Measurements from ENCODE around the gene SPA17. TPM values are rescaled to one million over a fixed set of nuclear protein-coding genes. Genes with fewer than 3 reads are reported as not detected.

Gene SPA17
- polyA plus RNA-seq, 6 donors from 2014 or later: 0.70 to 3.1 (median 1.7) TPM

DNA sequence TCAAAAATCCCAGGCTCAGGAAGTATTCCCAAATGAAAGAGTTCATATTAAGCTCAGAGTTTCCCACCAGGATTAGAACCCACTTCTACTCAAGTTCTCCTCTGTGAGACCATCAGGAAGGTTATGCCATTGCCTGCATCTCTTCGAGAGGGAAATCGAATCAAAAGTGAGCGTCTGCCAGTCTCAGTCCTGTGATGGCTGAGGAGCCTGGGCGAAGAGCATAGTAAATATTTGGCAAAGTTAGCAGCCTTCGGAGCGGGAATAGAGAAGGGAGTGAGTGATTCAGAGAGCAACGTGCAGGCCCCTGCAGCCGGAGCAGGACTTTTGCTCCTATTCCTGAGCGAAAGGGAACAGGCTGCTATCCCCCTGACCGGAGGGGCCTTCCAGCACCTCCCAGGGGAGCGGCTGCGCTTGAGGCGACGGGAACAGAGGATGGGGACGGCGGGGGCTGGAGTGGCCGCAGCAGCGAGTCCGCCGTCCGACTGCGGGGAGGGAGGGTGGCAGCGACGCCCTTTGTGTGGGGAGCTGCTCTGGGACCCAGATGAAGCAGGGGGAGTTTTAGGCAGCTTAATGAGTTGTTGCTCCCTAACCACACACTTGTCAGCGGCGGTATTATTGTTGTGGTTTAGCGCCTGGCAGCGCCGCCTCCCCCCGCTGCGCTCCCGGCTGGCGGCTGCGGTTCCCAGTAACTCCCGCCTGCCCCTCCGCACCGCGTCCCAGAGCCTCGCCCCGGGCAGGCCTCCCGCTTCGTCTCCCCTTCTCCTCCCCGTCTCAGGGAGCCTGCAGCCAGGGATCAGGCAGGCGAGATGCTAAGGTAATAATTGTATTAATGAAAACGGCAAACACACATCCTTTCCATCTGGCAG, 44.3 kb downstream of the SPA17 start:
- DNase-seq: no peak
- Mint-ChIP-seq H3K4me3 (peak overlapping the region; percentile 66 to 90 (median 86)), H3K36me3 (peaks cover 5 to 10% of the 10 kb centered on the region in 2 donors), H3K4me1 (peaks cover 34 to 42% (median 40%) of the 10 kb centered on the region in 3 donors), H3K27me3 (peaks cover 69 to 95% (median 76%) of the 10 kb centered on the region in 3 donors), H3K9me3 (no peaks in the 10 kb centered on the region), H3K27ac (peak overlapping the region in 1 of 6 donors; percentile 57)
- peak; percentile 65 to 76 for ATAC-seq (ENCODE audit: low read depth in 2 of 2)

DNA sequence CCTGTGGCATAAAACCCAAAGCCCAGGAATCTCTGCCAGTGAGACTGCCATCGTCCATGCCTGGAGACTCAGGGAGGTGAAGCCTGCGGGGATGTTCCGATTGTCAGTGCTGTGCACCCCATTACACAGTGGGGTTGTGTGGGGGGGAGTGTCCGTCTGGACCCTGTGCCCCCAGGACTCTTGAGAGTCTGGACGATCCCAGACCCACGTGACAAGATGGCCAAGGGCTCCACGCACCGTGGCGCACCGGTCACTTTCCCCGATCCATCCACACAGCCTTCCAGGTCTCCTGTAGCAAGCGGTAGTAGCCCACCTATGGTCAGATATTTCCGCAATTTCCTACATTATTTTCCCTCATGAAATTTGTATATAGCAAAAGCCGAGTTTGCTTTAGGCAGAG, 45.1 kb downstream of the SPA17 start:
- H3K4me1 Mint-ChIP-seq: peaks cover 39 to 50% (median 47%) of the 10 kb centered on the region in 3 donors
- no peak overlapping the region for H3K27ac Mint-ChIP-seq
- no peak for ATAC-seq (ENCODE audit: low read depth in 2 of 2)
- peak overlapping the region in 5 of 8 donors; percentile 17 to 78 (median 45) for H3K4me3 Mint-ChIP-seq
- no peaks in the 10 kb centered on the region for H3K9me3 Mint-ChIP-seq
- H3K36me3 Mint-ChIP-seq: peaks cover 5 to 10% of the 10 kb centered on the region in 2 donors
- no peak for DNase-seq
- peaks cover 71 to 89% (median 73%) of the 10 kb centered on the region in 3 donors for H3K27me3 Mint-ChIP-seq

DNA sequence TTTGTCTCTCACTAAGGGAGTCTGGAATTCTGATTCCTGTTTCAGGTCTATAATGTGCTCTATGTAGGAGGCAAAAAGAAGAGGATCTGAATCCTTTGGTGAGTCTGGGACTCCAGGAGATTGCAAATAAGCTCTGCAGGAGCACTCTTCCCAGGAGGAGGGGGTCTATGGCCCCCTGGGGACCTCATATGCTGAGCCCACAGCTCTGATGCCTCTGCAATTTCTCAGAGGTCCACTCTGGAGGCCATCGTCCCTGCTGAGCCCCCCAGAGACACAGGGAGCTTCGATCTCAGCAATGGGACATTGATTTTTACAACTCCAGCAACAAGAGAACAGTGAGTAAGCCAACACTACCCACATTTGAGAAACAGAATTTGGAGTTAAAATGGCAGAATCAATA, 45.8 kb downstream of the SPA17 start:
- ATAC-seq (ENCODE audit: low read depth in 2 of 2) (no peak), DNase-seq (no peak)
- Mint-ChIP-seq H3K27ac (no peak overlapping the region), H3K9me3 (no peaks in the 10 kb centered on the region), H3K27me3 (peaks cover 66 to 82% (median 71%) of the 10 kb centered on the region in 3 donors), H3K36me3 (peaks cover 5 to 10% of the 10 kb centered on the region in 2 donors), H3K4me3 (peak overlapping the region in 1 of 8 donors; percentile 17), H3K4me1 (peaks cover 47 to 58% (median 55%) of the 10 kb centered on the region in 3 donors)

DNA sequence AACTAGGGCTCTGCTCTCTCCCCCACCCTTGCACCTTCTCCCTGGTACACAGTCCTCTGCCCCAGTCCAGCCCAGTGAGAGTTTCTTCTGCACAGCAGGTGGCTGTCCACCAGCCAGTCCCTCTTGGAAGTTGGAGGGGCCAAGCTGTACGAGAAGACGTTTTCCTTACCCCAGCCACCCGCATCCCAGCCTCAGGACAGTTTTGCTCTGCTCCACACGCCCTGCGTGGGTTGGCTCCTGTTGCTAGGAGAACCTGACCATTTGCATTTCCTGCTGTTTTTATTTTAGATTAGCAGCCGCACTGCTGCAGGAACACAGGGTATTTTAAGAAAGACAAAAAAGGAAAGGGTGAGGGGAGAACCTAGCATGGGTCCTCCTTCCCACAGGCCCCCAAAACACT, 48.5 kb downstream of the SPA17 start:
- peak overlapping the region in 4 of 8 donors; percentile 17 to 55 (median 22) for H3K4me3 Mint-ChIP-seq
- H3K27ac Mint-ChIP-seq: peak overlapping the region in 2 of 6 donors; percentile 12 to 33
- peaks cover 65 to 75% (median 70%) of the 10 kb centered on the region in 3 donors for H3K4me1 Mint-ChIP-seq
- H3K9me3 Mint-ChIP-seq: no peaks in the 10 kb centered on the region
- H3K27me3 Mint-ChIP-seq: peaks cover 48 to 58% (median 51%) of the 10 kb centered on the region in 3 donors
- DNase-seq (no peak), ATAC-seq (ENCODE audit: low read depth in 2 of 2) (no peak)
- H3K36me3 Mint-ChIP-seq: no peaks in the 10 kb centered on the region

DNA sequence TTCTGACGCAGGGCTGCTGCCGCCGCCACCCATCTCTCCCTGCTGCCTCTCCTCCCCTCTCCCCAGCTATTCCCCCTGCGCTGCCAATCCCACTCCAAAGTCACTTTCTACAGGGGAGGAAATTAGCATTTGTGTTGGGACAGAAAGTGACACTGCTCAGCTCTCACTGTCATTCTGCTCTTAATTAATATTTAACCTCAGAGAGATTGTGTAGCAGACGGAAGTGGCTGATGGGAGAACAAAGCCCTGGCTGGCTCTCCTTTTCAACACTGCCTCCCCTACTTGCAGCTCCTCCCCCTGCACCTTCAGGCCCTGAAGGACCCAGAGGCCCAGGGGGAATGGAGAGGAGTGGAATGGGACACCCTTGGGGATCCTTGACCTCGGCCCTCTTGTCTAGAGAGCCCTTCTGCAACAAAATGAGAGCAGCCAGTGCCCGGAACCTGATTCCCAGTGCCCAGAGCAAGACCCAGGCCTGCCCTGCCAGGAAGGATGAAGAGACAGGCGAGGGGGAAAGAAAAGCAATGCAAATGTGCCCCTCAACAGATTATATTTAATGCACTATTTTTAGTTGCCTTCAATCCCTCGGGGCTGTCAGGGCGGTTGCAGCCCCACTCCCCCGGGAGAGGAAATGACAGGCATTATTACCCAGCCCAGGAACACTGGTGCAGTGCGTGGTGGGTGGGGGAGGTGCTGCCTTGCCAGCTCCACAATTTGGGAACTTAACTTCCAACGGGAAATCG, 51.4 kb downstream of the SPA17 start:
- Mint-ChIP-seq H3K27me3 (peaks cover 21 to 29% (median 22%) of the 10 kb centered on the region in 3 donors), H3K4me3 (peak overlapping the region; percentile 42 to 91 (median 78)), H3K4me1 (peaks cover 54 to 63% (median 56%) of the 10 kb centered on the region in 3 donors), H3K9me3 (no peaks in the 10 kb centered on the region), H3K27ac (peak overlapping the region in 4 of 6 donors; percentile 52 to 93 (median 62)), H3K36me3 (no peaks in the 10 kb centered on the region)
- peak; percentile 65 to 77 for ATAC-seq (ENCODE audit: low read depth in 2 of 2)
- DNase-seq: no peak

DNA sequence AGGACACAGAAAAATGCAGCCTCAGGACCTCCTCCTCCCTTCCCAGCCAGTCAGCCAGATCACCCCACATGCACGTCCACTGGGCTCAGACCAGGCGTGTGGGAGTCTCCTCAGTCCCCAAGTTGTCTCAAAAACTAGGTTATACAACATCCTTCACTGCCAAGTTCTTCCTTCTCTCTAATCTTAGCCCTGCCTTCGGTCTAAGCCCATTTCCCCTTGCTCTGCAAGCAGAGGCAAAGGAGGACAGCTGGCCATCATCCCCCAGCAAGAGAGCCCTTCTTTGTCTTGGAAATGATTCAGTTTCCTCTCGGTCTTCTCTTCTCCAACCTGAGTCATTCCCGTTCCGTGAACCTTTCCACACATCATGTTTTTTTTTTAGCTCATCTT, 52.0 kb downstream of the SPA17 start:
- DNase-seq (no peak), ATAC-seq (ENCODE audit: low read depth in 2 of 2) (peak in 1 of 2 donors; percentile 41)
- Mint-ChIP-seq H3K36me3 (no peaks in the 10 kb centered on the region), H3K4me1 (peaks cover 53 to 63% (median 56%) of the 10 kb centered on the region in 3 donors), H3K27me3 (peaks cover 18 to 24% (median 21%) of the 10 kb centered on the region in 3 donors), H3K9me3 (no peaks in the 10 kb centered on the region), H3K4me3 (peak overlapping the region; percentile 42 to 91 (median 78)), H3K27ac (peak overlapping the region in 2 of 6 donors; percentile 40 to 52)

DNA sequence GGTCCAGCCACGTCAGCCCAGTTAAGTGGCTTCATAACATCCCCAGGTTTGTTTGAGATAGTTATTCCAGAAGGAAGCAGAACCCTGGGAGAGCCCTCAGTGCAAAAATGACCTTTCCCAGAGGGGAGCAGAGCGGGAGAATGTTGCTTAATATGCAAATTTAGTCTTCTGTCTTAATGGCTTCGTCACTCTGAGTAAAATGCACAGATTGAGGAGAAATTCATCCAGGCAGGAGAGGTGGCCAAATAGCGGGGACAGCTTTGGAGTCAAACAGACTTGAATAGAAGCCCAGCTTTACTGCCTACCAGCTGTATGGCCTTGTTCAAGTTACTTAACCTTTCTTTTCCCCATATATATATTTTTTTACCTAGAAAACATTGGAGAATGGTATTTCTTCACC, 53.8 kb downstream of the SPA17 start:
- H3K4me3 Mint-ChIP-seq: peak overlapping the region in 1 of 8 donors; percentile 68
- DNase-seq: no peak
- no peaks in the 10 kb centered on the region for H3K9me3 Mint-ChIP-seq
- peaks cover 41 to 45% (median 42%) of the 10 kb centered on the region in 3 donors for H3K4me1 Mint-ChIP-seq
- no peak for ATAC-seq (ENCODE audit: low read depth in 2 of 2)
- peaks cover 4 to 7% (median 7%) of the 10 kb centered on the region in 3 donors for H3K27me3 Mint-ChIP-seq
- H3K27ac Mint-ChIP-seq: no peak overlapping the region
- no peaks in the 10 kb centered on the region for H3K36me3 Mint-ChIP-seq

DNA sequence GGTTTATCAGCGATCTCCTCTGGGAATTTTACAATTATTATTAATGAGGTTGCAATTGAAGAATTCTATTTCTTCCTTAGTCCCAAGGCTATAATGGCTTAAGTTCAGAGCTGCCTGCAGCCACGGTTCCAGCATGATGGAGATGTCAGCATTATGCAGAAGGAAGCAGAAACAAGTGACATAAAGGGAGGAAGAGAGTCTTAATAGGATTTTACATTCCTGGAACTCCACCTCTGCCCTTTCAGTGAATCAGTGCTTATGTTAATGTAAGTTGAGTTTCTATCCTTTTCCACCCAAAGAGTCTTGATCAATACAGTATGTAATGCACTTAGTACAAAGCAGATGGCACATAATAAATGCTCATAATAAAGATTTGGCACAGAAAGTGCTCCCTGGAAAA, 54.4 kb downstream of the SPA17 start:
- no peak overlapping the region for H3K4me3 Mint-ChIP-seq
- no peak overlapping the region for H3K27ac Mint-ChIP-seq
- H3K36me3 Mint-ChIP-seq: no peaks in the 10 kb centered on the region
- ATAC-seq (ENCODE audit: low read depth in 2 of 2): no peak
- no peaks in the 10 kb centered on the region for H3K9me3 Mint-ChIP-seq
- H3K27me3 Mint-ChIP-seq: peaks cover 0 to under 1% (median under 1%) of the 10 kb centered on the region in 3 donors
- DNase-seq: no peak
- peaks cover 35 to 38% (median 35%) of the 10 kb centered on the region in 3 donors for H3K4me1 Mint-ChIP-seq

DNA sequence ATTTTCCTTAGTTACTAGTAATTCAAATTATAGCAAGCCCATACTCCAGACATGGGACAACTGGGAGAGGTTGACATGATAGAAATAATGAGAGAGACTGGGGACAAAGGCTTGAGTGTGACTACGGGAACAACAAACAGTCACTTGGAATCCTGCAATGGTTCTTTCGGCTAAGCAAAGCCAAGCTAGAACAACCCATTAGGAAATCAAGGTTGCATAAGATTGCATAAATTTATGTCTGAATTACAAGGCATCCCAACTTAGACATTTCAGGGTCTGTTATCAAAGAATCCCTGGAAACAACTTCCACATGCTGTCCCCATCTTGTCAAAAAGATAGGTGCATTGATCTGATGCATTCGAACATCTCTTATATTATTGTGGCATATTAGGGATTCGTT, 55.9 kb downstream of the SPA17 start:
- Mint-ChIP-seq H3K27me3 (no peaks in the 10 kb centered on the region), H3K36me3 (no peaks in the 10 kb centered on the region), H3K4me1 (peaks cover 21 to 24% (median 22%) of the 10 kb centered on the region in 3 donors), H3K9me3 (no peaks in the 10 kb centered on the region), H3K27ac (no peak overlapping the region), H3K4me3 (no peak overlapping the region)
- no peak for DNase-seq
- no peak for ATAC-seq (ENCODE audit: low read depth in 2 of 2)

DNA sequence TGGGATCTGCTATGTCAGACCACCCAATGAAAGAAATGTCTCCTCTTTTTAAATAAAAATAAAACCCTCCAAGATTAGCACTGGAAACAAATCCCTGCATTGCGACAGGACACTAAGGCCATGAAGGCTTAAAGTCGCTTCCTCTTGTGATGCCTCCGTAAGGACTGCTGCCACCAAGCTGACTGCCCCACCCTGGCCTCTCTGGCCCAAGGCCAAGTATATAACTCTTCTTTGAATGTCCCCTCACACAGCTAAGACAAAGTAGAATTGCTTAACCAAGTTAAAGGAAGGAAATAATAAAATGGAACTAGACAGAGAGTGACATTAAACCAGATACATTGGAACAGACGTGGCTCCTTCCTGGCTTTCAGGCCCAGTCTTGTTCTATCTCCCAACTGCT, 58.5 kb downstream of the SPA17 start:
- Mint-ChIP-seq H3K36me3 (no peaks in the 10 kb centered on the region), H3K27ac (peak overlapping the region in 1 of 6 donors; percentile 65), H3K4me1 (peaks cover 4 to 9% (median 5%) of the 10 kb centered on the region in 3 donors), H3K9me3 (no peaks in the 10 kb centered on the region), H3K4me3 (no peak overlapping the region), H3K27me3 (no peaks in the 10 kb centered on the region)
- DNase-seq (no peak), ATAC-seq (ENCODE audit: low read depth in 2 of 2) (no peak)

DNA sequence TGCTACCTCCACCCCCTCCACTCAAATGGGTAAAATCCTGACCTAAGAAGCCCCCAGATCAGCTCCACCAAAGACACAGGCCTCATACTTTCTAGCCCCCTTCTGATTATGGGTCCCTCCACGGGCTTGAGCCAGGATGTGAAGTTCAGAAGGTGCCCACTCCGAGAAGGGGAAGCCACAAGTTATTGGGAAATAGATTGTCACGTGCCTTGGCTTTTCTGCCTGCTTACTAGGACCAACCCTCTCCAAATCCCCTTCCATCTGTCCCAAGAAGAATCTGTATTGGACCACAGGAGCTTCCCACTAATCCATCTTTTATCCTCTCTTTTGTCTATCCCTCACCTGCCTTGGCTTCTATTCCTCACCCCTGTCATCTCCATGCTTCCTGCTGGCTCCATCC, 63.0 kb downstream of the SPA17 start:
- ATAC-seq (ENCODE audit: low read depth in 2 of 2): no peak
- Mint-ChIP-seq H3K36me3 (no peaks in the 10 kb centered on the region), H3K27ac (peak overlapping the region in 1 of 6 donors; percentile 34), H3K4me1 (peaks cover 22 to 28% (median 24%) of the 10 kb centered on the region in 3 donors), H3K4me3 (no peak overlapping the region), H3K27me3 (peaks cover 0 to 13% (median 4%) of the 10 kb centered on the region in 3 donors), H3K9me3 (no peaks in the 10 kb centered on the region)
- DNase-seq: no peak

DNA sequence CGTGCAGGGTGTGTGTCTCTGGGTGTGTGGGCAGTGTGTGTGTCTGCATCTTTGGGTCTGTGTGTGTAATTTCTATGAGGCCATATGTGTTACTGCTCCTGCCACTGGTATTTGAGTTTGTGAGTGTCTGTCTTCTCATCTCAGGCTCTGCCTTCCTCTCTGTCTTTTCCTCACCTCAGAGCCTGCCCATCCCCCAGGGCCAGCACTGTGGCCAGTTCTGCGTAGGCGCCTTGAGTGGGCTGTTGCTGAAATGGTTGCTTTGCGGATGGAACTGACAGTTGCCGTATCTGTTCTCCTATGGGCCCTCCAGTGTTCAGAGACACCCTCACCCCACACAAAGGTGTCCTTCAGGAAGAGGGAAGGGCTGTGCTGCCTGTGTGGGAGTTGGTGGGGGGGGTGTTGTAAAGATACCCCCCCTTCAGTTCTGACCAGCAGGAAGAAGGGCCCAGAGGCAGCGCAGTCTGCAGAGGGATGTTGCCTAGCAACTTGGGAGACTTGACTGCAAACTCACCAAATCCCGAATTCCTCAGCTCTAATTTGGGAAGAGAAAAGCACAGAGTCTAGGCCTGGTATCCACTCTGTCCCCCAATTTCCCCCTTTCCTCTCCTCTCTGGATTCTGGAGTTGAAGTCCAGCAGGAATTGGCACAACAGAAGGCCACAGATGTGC, 64.1 kb downstream of the SPA17 start:
- H3K4me3 Mint-ChIP-seq: peak overlapping the region in 2 of 8 donors; percentile 17 to 29

More for the DNA sequence above, 64.1 kb downstream of the SPA17 start:
- no peak for ATAC-seq (ENCODE audit: low read depth in 2 of 2)
- DNase-seq: no peak
- Mint-ChIP-seq H3K9me3 (no peaks in the 10 kb centered on the region), H3K36me3 (no peaks in the 10 kb centered on the region), H3K27me3 (peaks cover 0 to 16% (median 7%) of the 10 kb centered on the region in 3 donors), H3K4me1 (peaks cover 22 to 31% (median 28%) of the 10 kb centered on the region in 3 donors), H3K27ac (no peak overlapping the region)

Data from naive B cell (primary cell).